Neutrophil (primary cell): ENCODE results near the gene NRARP.
A peak's percentile ranks its signal among the peaks of the same experiment; 100 is the strongest.
"Not testable (repeated sequence)": the region's sequence is repeated elsewhere in the genome, so short reads cannot be mapped to it uniquely, and the experiment has no call there.

Experiments
- H3K27ac ChIP-seq: fragments of 200-600 bp; sonication (generic); 2 replicates; pipeline ENCODE4 v1.5.1; 2016; ENCODE audit warnings: mild to moderate bottlenecking, moderate library complexity
- H3K27me3 ChIP-seq: fragments of 200-600 bp; sonication (generic); 2 replicates; pipeline ENCODE4 v1.6.0; 2016; ENCODE audit warnings: mild to moderate bottlenecking
- H3K36me3 ChIP-seq: fragments of 200-600 bp; sonication (generic); 2 replicates; pipeline ENCODE4 v1.5.1; 2017
- H3K4me1 ChIP-seq, 2 experiments: fragments of 200-600 bp in 1 of 2; sonication (generic) in 1 of 2; 1 replicate in 1 of 2; 2 replicates in 1 of 2; pipeline versions ENCODE4 v1.5.1 to v1.6.1; 2013 to 2016; ENCODE audit warnings: low read depth in 1 of 2, low read length in 1 of 2, mild to moderate bottlenecking in 1 of 2, moderate library complexity in 1 of 2; ENCODE audit not compliant: control insufficient read depth in 1 of 2, insufficient read depth in 1 of 2
- H3K4me3 ChIP-seq, 2 experiments: fragments of 200-600 bp in 1 of 2; sonication (generic) in 1 of 2; 1 replicate in 1 of 2; 2 replicates in 1 of 2; pipeline ENCODE4 v1.5.1; 2013 to 2016; ENCODE audit warnings: low read depth in 1 of 2, low read length in 1 of 2, mild to moderate bottlenecking in 1 of 2, moderate library complexity in 1 of 2
- H3K9me3 ChIP-seq: fragments of 200-600 bp; sonication (generic); 2 replicates; pipeline ENCODE4 v1.5.1; 2016
- TF ChIP-seq, protein P1 (sequence below): fragments of 200-600 bp; sonication (generic); IDR thresholded peaks from 2 replicates; pipeline ENCODE4 v1.5.1; 2016; ENCODE audit warnings: antibody characterized with exemption

Gene NRARP

GRCh38 chr9:137264067-137264466, 38.0 kb downstream of the NRARP start:
- Histone ChIP-seq H3K27me3 (no peaks in the 10 kb centered on the region), H3K9me3 (no peaks in the 10 kb centered on the region), H3K36me3 (peaks cover 60% of the 10 kb centered on the region), H3K4me3 (no peak overlapping the region), H3K27ac (no peak overlapping the region), H3K4me1 (no peaks in the 10 kb centered on the region)
- TF ChIP-seq, protein P1, sequence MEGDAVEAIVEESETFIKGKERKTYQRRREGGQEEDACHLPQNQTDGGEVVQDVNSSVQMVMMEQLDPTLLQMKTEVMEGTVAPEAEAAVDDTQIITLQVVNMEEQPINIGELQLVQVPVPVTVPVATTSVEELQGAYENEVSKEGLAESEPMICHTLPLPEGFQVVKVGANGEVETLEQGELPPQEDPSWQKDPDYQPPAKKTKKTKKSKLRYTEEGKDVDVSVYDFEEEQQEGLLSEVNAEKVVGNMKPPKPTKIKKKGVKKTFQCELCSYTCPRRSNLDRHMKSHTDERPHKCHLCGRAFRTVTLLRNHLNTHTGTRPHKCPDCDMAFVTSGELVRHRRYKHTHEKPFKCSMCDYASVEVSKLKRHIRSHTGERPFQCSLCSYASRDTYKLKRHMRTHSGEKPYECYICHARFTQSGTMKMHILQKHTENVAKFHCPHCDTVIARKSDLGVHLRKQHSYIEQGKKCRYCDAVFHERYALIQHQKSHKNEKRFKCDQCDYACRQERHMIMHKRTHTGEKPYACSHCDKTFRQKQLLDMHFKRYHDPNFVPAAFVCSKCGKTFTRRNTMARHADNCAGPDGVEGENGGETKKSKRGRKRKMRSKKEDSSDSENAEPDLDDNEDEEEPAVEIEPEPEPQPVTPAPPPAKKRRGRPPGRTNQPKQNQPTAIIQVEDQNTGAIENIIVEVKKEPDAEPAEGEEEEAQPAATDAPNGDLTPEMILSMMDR: no peak

DNA sequence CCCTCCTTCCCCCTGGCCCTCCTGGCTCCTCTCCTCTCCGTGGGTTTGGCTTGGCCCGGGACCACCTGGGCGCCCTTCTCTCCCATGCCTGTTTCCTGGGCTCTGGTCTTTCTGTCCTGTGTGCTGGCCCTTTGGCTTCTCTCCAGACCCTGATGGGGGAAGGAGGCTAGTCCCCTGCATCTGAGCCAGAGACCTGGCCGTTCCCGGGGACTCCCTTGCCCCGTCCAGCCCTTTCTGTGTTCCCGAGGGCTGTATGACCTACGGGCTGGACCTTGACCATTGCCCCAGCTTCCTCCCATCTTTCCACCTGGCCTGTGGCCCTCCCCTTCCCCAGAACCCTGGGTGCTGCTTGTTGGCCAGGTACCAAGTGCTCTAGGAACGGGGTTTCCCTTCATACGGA, 38.6 kb downstream of the NRARP start:
- no peaks in the 10 kb centered on the region for H3K4me1 ChIP-seq
- H3K4me3 ChIP-seq: no peak overlapping the region
- no peaks in the 10 kb centered on the region for H3K27me3 ChIP-seq
- H3K27ac ChIP-seq: no peak overlapping the region
- H3K9me3 ChIP-seq: no peaks in the 10 kb centered on the region
- peaks cover 60% of the 10 kb centered on the region for H3K36me3 ChIP-seq
- TF ChIP-seq, protein P1: no peak

- Histone ChIP-seq H3K36me3 (peaks cover 54% of the 10 kb centered on the region), H3K9me3 (no peaks in the 10 kb centered on the region), H3K4me1 (no peaks in the 10 kb centered on the region), H3K27me3 (no peaks in the 10 kb centered on the region), H3K4me3 (no peak overlapping the region), H3K27ac (no peak overlapping the region)
- TF ChIP-seq, protein P1: no peak
Measured at GRCh38 chr9:137262909-137263285, 39.2 kb downstream of the NRARP start.

- not testable (repeated sequence) for H3K4me1 ChIP-seq, H3K27me3 ChIP-seq, H3K4me3 ChIP-seq, H3K9me3 ChIP-seq, H3K27ac ChIP-seq
- peaks cover 48% of the 10 kb centered on the region for H3K36me3 ChIP-seq
Measured at GRCh38 chr9:137262173-137262908, 39.7 kb downstream of the NRARP start.

- Histone ChIP-seq H3K27ac (no peak overlapping the region), H3K36me3 (peaks cover 18% of the 10 kb centered on the region), H3K4me3 (peak overlapping the region in 1 of 2 experiments; percentile 99), H3K27me3 (no peaks in the 10 kb centered on the region), H3K9me3 (no peaks in the 10 kb centered on the region), H3K4me1 (peaks cover 24 to 27% of the 10 kb centered on the region in 2 experiments)
- TF ChIP-seq, protein P1: no peak
Measured at GRCh38 chr9:137256856-137257255, 45.2 kb downstream of the NRARP start.

DNA sequence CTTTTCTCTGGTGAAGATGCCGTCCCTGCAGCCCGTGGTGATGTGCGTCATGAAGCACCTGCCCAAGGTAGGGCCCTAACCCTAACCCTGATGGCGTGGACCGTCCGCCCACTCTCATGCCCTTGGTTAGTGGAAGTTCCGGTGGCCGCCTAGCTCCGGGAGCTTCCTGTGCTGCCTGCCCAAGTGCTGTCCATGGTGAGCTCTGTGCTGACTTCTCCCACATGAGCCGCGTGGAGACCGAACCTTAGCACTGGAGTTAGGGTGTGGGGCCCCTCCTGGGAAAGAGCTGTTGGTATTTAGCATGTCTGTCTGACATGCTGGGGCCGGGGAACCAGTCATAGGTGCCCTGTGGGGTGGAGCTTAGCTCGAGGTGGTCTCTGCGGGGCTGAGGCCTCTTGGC, 45.7 kb downstream of the NRARP start:
- TF ChIP-seq, protein P1: no peak
- Histone ChIP-seq H3K27ac (no peak overlapping the region), H3K9me3 (no peaks in the 10 kb centered on the region), H3K36me3 (peaks cover 18% of the 10 kb centered on the region), H3K4me3 (peak overlapping the region; percentile 93 to 99), H3K4me1 (peaks cover 24 to 27% of the 10 kb centered on the region in 2 experiments), H3K27me3 (no peaks in the 10 kb centered on the region)
